GM21529 (cell line): ENCODE results near the gene PEX14.

ENCODE experiments used
- ATAC-seq: cut with Tn5 transposase; IDR thresholded peaks from one replicate; pipeline ENCODE4 v1.9.1; 2021; ENCODE audit not compliant: unreplicated experiment

The PEX14 gene

GRCh38 chr1:10538646-10539355 lies 64.1 kb downstream of the PEX14 start:
- no peak for ATAC-seq

GRCh38 chr1:10539411-10540043 lies 64.8 kb downstream of the PEX14 start:
- ATAC-seq: no peak

DNA sequence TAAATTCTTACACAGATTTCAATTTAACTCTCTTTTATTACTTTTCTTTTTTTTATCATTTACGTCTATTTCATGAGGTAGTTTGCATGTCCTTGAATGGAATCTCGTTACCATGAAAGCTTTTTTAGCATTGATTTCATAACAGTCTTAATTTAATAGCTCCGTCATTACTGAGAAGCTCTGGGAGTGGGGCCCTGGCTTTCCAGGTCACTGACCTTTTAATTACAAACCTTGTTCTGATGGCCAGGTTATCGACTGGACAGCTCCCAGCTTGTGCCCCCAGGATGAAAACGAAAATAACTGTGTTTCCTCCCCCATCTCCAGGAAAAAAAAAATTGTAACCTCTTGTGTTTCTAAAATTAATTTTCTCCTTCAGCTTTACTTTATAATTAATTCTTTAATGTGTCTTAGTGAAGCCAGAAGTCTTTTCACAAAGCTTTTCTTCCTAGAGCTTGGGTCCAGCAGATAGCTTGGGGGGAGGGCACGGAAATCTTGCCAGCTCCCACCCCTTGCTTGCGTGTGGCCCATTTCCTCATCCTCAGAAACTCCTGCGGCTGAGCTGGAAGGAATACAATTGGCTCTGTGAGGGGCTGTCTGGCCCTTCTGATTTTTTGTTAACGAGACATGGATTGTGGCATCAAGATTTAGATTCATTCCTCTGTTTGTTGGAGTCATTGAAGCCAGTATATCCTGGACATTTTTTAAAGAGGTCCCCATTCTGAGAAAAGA lies 65.7 kb downstream of the PEX14 start:
- no peak for ATAC-seq

GRCh38 chr1:10541286-10541685 lies 66.5 kb downstream of the PEX14 start:
- no peak for ATAC-seq

DNA sequence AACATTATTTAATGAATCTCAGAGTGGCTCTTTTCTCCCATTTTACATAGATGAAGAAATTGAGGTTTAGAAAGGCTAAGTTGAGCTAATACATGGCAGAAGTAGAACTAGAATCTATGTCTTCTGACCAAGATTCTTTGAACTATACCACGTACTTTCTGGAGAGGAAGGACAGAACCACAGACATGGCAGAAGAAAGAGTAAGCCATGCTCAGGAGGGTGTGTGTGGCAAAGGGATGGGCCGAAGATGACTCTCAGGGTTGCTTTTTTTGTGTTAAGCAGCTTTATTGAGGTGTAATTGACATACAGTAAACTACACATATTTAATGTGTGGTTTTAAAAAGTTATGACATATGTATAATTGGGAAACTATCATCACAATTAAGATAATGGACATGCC lies 69.5 kb downstream of the PEX14 start:
- ATAC-seq: no peak

- ATAC-seq: no peak
These were observed 72.1 kb downstream of the PEX14 start for GRCh38 chr1:10546896-10547295.

DNA sequence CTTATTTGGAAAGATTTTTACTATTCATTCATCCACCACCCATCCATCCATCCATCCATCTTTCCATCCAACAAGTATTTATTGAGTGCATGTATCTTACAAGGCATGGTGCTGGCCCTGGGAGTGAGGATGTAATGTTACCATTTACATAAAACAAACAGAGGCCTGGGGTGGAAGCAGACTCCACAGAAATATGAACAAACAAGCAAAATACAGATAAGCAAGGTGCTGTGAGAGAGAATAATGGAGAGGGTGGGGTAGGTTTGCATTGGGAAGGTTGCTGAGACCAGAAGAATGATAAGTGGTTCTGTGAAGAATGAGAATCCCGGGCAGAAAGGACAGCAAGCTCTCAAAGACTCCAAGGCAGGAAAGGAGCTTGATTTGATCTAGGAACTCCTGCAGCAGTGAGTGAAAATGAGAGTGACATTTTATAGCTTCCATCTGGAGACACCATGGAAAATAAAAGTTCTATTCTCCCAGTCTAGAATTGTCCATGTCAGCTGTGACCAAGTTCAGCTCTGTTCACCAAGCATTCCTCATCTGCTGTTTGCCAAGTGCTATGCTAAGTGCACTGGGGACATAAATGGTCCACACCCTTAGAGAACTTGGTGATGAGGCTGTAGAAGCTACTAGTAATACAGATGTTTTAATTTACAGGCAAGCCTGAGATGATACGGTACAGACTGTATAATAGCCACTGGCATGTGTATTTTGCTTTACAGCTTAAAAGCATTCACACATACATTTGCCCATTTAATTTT lies 75.3 kb downstream of the PEX14 start:
- ATAC-seq: no peak

DNA sequence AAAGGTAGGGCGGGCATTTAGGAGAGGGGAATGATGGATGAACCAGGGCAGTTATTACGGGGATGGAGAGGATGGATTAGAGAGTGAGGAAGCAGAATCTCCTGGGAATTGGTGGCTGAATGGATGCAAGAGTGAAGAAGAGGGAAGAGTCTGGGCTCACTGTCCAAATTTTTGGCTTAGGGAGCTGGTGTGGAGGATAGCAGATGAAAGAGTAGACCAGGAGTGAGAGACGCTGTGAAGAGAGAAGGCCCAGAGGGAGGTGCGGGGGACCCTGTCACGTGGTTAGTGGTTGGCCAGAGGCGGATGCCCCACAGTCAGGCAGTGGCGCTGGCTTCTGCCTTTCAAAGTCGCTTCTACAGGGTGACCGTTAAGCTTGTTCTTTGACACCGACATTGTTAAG lies 78.4 kb downstream of the PEX14 start:
- ATAC-seq: no peak

- peak; percentile 53 for ATAC-seq
These were observed 81.1 kb downstream of the PEX14 start for GRCh38 chr1:10555635-10556429.

GRCh38 chr1:10556430-10557005 lies 81.8 kb downstream of the PEX14 start:
- ATAC-seq: peak; percentile 49

GRCh38 chr1:10557714-10558113 lies 83.0 kb downstream of the PEX14 start:
- no peak for ATAC-seq

- ATAC-seq: no peak
These were observed 84.6 kb downstream of the PEX14 start for GRCh38 chr1:10559386-10559785.

DNA sequence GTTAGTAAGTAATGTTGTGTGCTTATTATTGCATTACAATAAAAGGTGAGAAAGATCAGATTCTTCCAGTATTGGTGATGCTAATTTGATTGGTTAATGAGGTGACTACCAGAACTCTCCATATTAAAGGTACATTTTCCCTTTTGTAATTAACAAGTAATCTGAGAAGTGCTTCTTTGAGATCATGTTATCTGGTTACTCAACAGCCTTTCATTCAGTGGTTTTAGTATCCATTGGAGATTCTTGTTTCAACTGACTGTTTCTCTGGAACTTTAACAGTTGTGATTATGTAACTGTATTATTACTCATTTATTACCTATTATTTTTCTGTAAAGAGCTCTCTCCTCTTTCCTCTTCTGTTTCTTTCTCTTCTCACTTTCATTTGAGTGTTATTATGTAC lies 86.7 kb downstream of the PEX14 start:
- no peak for ATAC-seq

- ATAC-seq: no peak
These were observed 87.2 kb downstream of the PEX14 start for GRCh38 chr1:10561955-10562354.

GRCh38 chr1:10564063-10564462 lies 89.3 kb downstream of the PEX14 start:
- no peak for ATAC-seq

- ATAC-seq: no peak
These were observed 94.8 kb downstream of the PEX14 start for GRCh38 chr1:10569531-10569930.

GRCh38 chr1:10575616-10576015 lies 100.9 kb downstream of the PEX14 start:
- ATAC-seq: no peak

DNA sequence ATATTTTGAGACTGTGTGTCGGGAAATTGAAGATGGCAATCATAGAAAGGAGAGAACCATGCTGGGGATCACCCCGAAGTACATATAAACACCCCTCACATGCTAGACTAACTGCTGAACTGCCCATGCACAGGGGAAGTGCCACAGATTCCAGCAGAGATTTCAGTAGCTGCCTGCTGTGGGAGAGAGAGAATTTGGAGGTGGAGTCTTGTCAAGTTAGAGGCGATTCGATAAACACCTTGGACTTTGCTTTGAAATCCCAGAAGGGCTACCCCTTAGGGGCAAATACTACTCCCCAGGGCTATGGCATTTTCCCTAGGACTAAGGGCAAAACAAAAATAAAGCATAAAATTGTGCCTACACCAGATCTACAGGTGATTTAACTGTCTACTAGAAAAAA lies 103.3 kb downstream of the PEX14 start:
- ATAC-seq: no peak

DNA sequence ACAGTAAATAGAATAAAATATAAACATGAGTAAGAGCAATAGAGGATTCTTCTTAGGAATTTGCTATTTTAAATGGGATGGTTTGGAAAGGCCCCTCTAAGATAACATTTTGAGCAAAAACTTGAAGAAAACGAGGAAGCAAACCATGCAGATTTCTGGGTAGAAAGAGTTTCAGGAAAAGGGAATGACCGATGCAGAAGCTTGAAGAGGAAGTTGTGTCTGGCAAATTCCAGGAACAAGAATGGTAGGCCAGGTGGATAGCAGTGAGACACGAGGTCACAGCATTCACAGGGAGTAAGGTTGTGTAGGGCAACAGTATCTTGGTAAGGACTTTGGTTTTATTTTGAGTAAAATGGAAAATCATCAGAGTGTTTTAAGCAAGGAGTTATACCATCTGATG lies 108.9 kb downstream of the PEX14 start:
- ATAC-seq: no peak

- no peak for ATAC-seq
These were observed 110.5 kb downstream of the PEX14 start for GRCh38 chr1:10585242-10585641.
